Measurements from ENCODE around the gene PCNT.

PCNT gene

GRCh38 chr21:46295996-46296752 is 27.8 kb upstream of the PCNT start:
- no peak for TF ChIP-seq CTCF (IDR thresholded peaks at IDR 0.05; ENCODE audit: borderline replicate concordance, control extremely low read depth, extremely low read depth, insufficient read depth, missing control alignments)
- DNase-seq (ENCODE audit: low spot score), result peak; percentile 87
- in situ Hi-C loops (cut with MboI; ENCODE audit: low sequenced_read_pairs, unreplicated experiment), result no loop called here

DNA sequence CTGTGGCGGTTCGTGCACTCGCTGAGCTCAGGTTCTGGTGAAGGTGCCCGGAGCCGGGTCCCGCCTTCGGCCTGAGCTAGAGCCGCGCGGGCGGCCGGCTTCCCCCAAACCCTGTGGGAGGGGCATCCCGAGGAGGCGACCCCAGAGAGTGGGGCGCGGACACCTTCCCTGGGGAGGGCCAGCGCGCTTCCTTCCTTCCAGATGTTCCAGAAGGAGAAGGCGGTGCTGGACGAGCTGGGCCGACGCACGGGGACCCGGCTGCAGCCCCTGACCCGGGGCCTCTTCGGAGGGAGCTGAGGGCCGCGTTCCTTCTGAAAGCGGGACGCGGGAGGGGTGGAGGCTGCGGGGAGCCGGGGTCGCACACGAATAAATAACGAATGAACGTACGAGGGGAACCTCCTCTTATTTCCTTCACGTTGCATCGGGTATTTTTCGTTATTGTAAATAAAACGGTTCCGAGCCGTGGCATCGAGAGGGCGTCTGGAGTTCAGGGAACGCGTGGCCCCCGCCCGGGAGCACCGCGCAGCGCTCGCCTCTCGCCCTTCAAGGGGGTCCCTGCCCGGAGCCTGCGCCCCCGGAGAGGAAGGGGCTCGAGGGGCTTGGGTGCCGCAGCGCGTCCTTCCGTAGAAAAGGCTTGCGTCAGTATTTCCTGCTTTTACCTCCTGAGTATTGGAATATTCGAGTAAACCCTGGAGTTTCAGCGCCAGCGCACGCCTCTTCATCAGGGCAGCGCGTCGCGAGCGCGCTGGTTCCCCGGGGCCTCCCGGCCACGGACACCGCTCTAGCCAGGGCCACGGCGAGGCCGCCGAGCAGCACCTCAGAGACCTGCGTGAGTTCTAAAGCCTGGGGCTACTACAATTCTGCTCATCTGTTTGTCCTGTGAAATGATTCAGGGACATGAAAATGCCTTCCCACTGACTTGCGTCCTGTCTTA is 26.4 kb upstream of the PCNT start:
- no peak for DNase-seq (ENCODE audit: low spot score)
- TF ChIP-seq CTCF (IDR thresholded peaks at IDR 0.05; ENCODE audit: borderline replicate concordance, control extremely low read depth, extremely low read depth, insufficient read depth, missing control alignments), result no peak
- in situ Hi-C loops (cut with MboI; ENCODE audit: low sequenced_read_pairs, unreplicated experiment), result no loop called here

GRCh38 chr21:46299167-46299566 is 24.8 kb upstream of the PCNT start:
- TF ChIP-seq CTCF (IDR thresholded peaks at IDR 0.05; ENCODE audit: borderline replicate concordance, control extremely low read depth, extremely low read depth, insufficient read depth, missing control alignments), result no peak
- in situ Hi-C loops (cut with MboI; ENCODE audit: low sequenced_read_pairs, unreplicated experiment), result no loop called here
- no peak for DNase-seq (ENCODE audit: low spot score)

- TF ChIP-seq CTCF (IDR thresholded peaks at IDR 0.05; ENCODE audit: borderline replicate concordance, control extremely low read depth, extremely low read depth, insufficient read depth, missing control alignments), result no peak
- no peak for DNase-seq (ENCODE audit: low spot score)
- in situ Hi-C loops (cut with MboI; ENCODE audit: low sequenced_read_pairs, unreplicated experiment), result no loop called here
Observed at GRCh38 chr21:46301759-46302158, 22.2 kb upstream of the PCNT start.

GRCh38 chr21:46304437-46304836 is 19.5 kb upstream of the PCNT start:
- TF ChIP-seq CTCF (IDR thresholded peaks at IDR 0.05; ENCODE audit: borderline replicate concordance, control extremely low read depth, extremely low read depth, insufficient read depth, missing control alignments), result no peak
- in situ Hi-C loops (cut with MboI; ENCODE audit: low sequenced_read_pairs, unreplicated experiment), result no loop called here
- no peak for DNase-seq (ENCODE audit: low spot score)

- no peak for TF ChIP-seq CTCF (IDR thresholded peaks at IDR 0.05; ENCODE audit: borderline replicate concordance, control extremely low read depth, extremely low read depth, insufficient read depth, missing control alignments)
- in situ Hi-C loops (cut with MboI; ENCODE audit: low sequenced_read_pairs, unreplicated experiment), result no loop called here
- no peak for DNase-seq (ENCODE audit: low spot score)
Observed at GRCh38 chr21:46304955-46305354, 19.0 kb upstream of the PCNT start.
